HL-60 (cell line): ENCODE results near the gene PDSS2.

Experiments used
- GABPA ChIP-seq: IDR thresholded peaks from 2 replicates; pipeline ENCODE4 v1.6.1; 2012; ENCODE audit warnings: low read depth
- POLR2AphosphoS5 ChIP-seq: IDR thresholded peaks from 2 replicates; pipeline ENCODE4 v1.6.1; 2012; ENCODE audit warnings: low read depth
- TF ChIP-seq, protein P1 (sequence below): IDR thresholded peaks from one replicate; pipeline ENCODE4 v1.5.1; 2011; ENCODE audit warnings: low read length, control low read depth, inconsistent platforms; ENCODE audit not compliant: insufficient read depth
- TF ChIP-seq, protein P2 (sequence below): IDR thresholded peaks from 2 replicates; pipeline ENCODE4 v1.6.1; 2012; ENCODE audit warnings: low read depth; ENCODE audit not compliant: insufficient replicate concordance

DNA sequence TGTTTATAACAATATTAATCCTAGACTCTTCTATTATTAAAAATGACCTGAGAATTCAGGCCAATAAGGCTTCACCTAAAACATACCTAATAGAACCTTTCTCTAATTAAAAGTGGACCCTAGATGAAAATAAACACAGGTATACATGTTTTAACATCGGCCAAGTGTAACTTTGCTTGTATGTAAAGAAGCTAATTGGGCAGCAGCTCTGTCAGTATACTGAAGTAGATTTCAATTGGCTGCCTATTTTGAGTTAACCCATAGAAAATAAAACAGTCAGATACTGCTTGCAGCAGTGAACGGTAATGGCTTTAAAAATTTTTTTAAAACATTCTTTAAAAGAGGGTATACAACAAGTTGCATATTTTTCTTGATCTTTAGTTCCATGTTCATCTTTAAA, 67.3 kb downstream of the PDSS2 start:
- TF ChIP-seq, protein P1, sequence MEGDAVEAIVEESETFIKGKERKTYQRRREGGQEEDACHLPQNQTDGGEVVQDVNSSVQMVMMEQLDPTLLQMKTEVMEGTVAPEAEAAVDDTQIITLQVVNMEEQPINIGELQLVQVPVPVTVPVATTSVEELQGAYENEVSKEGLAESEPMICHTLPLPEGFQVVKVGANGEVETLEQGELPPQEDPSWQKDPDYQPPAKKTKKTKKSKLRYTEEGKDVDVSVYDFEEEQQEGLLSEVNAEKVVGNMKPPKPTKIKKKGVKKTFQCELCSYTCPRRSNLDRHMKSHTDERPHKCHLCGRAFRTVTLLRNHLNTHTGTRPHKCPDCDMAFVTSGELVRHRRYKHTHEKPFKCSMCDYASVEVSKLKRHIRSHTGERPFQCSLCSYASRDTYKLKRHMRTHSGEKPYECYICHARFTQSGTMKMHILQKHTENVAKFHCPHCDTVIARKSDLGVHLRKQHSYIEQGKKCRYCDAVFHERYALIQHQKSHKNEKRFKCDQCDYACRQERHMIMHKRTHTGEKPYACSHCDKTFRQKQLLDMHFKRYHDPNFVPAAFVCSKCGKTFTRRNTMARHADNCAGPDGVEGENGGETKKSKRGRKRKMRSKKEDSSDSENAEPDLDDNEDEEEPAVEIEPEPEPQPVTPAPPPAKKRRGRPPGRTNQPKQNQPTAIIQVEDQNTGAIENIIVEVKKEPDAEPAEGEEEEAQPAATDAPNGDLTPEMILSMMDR, result no peak
- TF ChIP-seq POLR2AphosphoS5 (no peak), GABPA (no peak)
- TF ChIP-seq, protein P2, sequence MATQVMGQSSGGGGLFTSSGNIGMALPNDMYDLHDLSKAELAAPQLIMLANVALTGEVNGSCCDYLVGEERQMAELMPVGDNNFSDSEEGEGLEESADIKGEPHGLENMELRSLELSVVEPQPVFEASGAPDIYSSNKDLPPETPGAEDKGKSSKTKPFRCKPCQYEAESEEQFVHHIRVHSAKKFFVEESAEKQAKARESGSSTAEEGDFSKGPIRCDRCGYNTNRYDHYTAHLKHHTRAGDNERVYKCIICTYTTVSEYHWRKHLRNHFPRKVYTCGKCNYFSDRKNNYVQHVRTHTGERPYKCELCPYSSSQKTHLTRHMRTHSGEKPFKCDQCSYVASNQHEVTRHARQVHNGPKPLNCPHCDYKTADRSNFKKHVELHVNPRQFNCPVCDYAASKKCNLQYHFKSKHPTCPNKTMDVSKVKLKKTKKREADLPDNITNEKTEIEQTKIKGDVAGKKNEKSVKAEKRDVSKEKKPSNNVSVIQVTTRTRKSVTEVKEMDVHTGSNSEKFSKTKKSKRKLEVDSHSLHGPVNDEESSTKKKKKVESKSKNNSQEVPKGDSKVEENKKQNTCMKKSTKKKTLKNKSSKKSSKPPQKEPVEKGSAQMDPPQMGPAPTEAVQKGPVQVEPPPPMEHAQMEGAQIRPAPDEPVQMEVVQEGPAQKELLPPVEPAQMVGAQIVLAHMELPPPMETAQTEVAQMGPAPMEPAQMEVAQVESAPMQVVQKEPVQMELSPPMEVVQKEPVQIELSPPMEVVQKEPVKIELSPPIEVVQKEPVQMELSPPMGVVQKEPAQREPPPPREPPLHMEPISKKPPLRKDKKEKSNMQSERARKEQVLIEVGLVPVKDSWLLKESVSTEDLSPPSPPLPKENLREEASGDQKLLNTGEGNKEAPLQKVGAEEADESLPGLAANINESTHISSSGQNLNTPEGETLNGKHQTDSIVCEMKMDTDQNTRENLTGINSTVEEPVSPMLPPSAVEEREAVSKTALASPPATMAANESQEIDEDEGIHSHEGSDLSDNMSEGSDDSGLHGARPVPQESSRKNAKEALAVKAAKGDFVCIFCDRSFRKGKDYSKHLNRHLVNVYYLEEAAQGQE, result no peak
